Right renal pelvis (tissue), 4 donors: ENCODE data around the gene C11orf54. TPM values are rescaled to one million over a fixed set of nuclear protein-coding genes. Genes with fewer than 3 reads are reported as not detected.
"Not testable (repeated sequence)": the region's sequence is repeated elsewhere in the genome, so short reads cannot be mapped to it uniquely, and the experiment has no call there.

Experiments used
- DNase-seq, 4 donors: peaks; one replicate each; pipeline ENCODE4 v3.0.0-alpha.2; 2013; ENCODE audit warnings: low read depth in 4 of 4, low spot score in 3 of 4, missing footprints in 1 of 4
- polyA plus RNA-seq, 4 donors: library from polyadenylated mRNA; unstranded; fragments of 120-200 nt; gene quantifications; one replicate each; pipeline ENCODE4 v1.2.1, GENCODE V29; 2013; ENCODE audit not compliant: insufficient read length in 4 of 4

C11orf54 gene
- polyA plus RNA-seq, 4 donors = 193 to 253 (median 208) TPM

- DNase-seq = no peak
These were observed 8.0 kb upstream of the C11orf54 start for GRCh38 chr11:93733474-93733873.

GRCh38 chr11:93734427-93735222 lies 6.8 kb upstream of the C11orf54 start:
- no peak for DNase-seq

GRCh38 chr11:93735627-93736026 lies 5.8 kb upstream of the C11orf54 start:
- no peak for DNase-seq

GRCh38 chr11:93736129-93736528 lies 5.3 kb upstream of the C11orf54 start:
- no peak for DNase-seq

GRCh38 chr11:93737904-93738612 lies 3.4 kb upstream of the C11orf54 start:
- DNase-seq = no peak

GRCh38 chr11:93738647-93739081 lies 2.8 kb upstream of the C11orf54 start:
- no peak for DNase-seq

GRCh38 chr11:93740031-93740729 lies 1.3 kb upstream of the C11orf54 start:
- no peak for DNase-seq

GRCh38 chr11:93740730-93741093 lies 760 bp upstream of the C11orf54 start:
- DNase-seq = peak in 2 of 4 donors; percentile 35 to 38

GRCh38 chr11:93741882-93742226 lies 382 bp downstream of the C11orf54 start:
- peak in 2 of 4 donors; percentile 44 to 50 for DNase-seq

- DNase-seq = no peak
These were observed 1.8 kb downstream of the C11orf54 start for GRCh38 chr11:93743291-93743690.

- no peak for DNase-seq
These were observed 3.2 kb downstream of the C11orf54 start for GRCh38 chr11:93744669-93745004.

- not testable (repeated sequence) for DNase-seq
These were observed 3.7 kb downstream of the C11orf54 start for GRCh38 chr11:93745005-93745755.

GRCh38 chr11:93746101-93746500 lies 4.6 kb downstream of the C11orf54 start:
- DNase-seq = no peak

- DNase-seq = no peak
These were observed 5.7 kb downstream of the C11orf54 start for GRCh38 chr11:93747122-93747521.

GRCh38 chr11:93751001-93751400 lies 9.5 kb downstream of the C11orf54 start:
- DNase-seq = no peak

- DNase-seq = no peak
These were observed 11.8 kb downstream of the C11orf54 start for GRCh38 chr11:93753241-93753640.

GRCh38 chr11:93756748-93757147 lies 15.3 kb downstream of the C11orf54 start:
- no peak for DNase-seq

- no peak for DNase-seq
These were observed 15.8 kb downstream of the C11orf54 start for GRCh38 chr11:93757301-93757700.

- no peak for DNase-seq
These were observed 16.7 kb downstream of the C11orf54 start for GRCh38 chr11:93757924-93758865.

- DNase-seq = not testable (repeated sequence)
These were observed 17.7 kb downstream of the C11orf54 start for GRCh38 chr11:93759123-93759522.
